Midbrain (tissue), 1 donor: ENCODE results near the gene TMEM38A.

Experiments
- DNase-seq: peaks from one replicate; lab custom pipeline; 2025; lab: John Stamatoyannopoulos, UW

Gene TMEM38A

GRCh38 chr19:16660763-16661479, at the start of gene TMEM38A:
TMEM38A (plus strand) TSS chr19:16661139; CDS start chr19:16661218, 79 bp downstream.
- peak; percentile 29 for DNase-seq

GRCh38 chr19:16612636-16613035, 48.3 kb upstream of the TMEM38A start:
- DNase-seq = no peak

GRCh38 chr19:16613841-16614240, 47.1 kb upstream of the TMEM38A start:
- DNase-seq = no peak

- DNase-seq = no peak
Observed at GRCh38 chr19:16614941-16615340, 46.0 kb upstream of the TMEM38A start.

GRCh38 chr19:16615808-16616207, 45.1 kb upstream of the TMEM38A start:
- DNase-seq = no peak

- no peak for DNase-seq
Observed at GRCh38 chr19:16618248-16618647, 42.7 kb upstream of the TMEM38A start.

- no peak for DNase-seq
Observed at GRCh38 chr19:16619457-16619856, 41.5 kb upstream of the TMEM38A start.

- no peak for DNase-seq
Observed at GRCh38 chr19:16620018-16620417, 40.9 kb upstream of the TMEM38A start.

- DNase-seq = no peak
Observed at GRCh38 chr19:16620584-16620983, 40.4 kb upstream of the TMEM38A start.

- DNase-seq = no peak
Observed at GRCh38 chr19:16621165-16621800, 39.7 kb upstream of the TMEM38A start.

- no peak for DNase-seq
Observed at GRCh38 chr19:16623066-16623465, 37.9 kb upstream of the TMEM38A start.

GRCh38 chr19:16623576-16623975, 37.4 kb upstream of the TMEM38A start:
- DNase-seq = no peak

- no peak for DNase-seq
Observed at GRCh38 chr19:16624236-16624635, 36.7 kb upstream of the TMEM38A start.

- DNase-seq = no peak
Observed at GRCh38 chr19:16625163-16625958, 35.6 kb upstream of the TMEM38A start.

- no peak for DNase-seq
Observed at GRCh38 chr19:16626796-16627192, 34.1 kb upstream of the TMEM38A start.

- DNase-seq = no peak
Observed at GRCh38 chr19:16627193-16627927, 33.6 kb upstream of the TMEM38A start.

GRCh38 chr19:16627928-16628182, 33.1 kb upstream of the TMEM38A start:
- DNase-seq = no peak

- peak; percentile 94 for DNase-seq
Observed at GRCh38 chr19:16628183-16628983, 32.6 kb upstream of the TMEM38A start, which contains the start of gene MED26. MED26 (minus strand) TSS chr19:16628204; CDS start chr19:16627943, 261 bp downstream.

GRCh38 chr19:16628984-16629691, 31.8 kb upstream of the TMEM38A start:
- DNase-seq = no peak

- DNase-seq = no peak
Observed at GRCh38 chr19:16631465-16631864, 29.5 kb upstream of the TMEM38A start.

GRCh38 chr19:16637535-16637934, 23.4 kb upstream of the TMEM38A start:
- no peak for DNase-seq
